GM11168 (cell line): ENCODE results near the gene SLC6A9.

Experiments
- in situ Hi-C: fragments of 300-500 bp; cut with MboI; formaldehyde crosslinking; loops from one replicate; pipeline ENCODE4 v1.12.0; 2022; ENCODE audit warnings: low sequenced_read_pairs; ENCODE audit not compliant: unreplicated experiment

SLC6A9 gene

GRCh38 chr1:43975249-43975961, 55.9 kb downstream of the SLC6A9 start:
- in situ Hi-C loops, result no loop called here

DNA sequence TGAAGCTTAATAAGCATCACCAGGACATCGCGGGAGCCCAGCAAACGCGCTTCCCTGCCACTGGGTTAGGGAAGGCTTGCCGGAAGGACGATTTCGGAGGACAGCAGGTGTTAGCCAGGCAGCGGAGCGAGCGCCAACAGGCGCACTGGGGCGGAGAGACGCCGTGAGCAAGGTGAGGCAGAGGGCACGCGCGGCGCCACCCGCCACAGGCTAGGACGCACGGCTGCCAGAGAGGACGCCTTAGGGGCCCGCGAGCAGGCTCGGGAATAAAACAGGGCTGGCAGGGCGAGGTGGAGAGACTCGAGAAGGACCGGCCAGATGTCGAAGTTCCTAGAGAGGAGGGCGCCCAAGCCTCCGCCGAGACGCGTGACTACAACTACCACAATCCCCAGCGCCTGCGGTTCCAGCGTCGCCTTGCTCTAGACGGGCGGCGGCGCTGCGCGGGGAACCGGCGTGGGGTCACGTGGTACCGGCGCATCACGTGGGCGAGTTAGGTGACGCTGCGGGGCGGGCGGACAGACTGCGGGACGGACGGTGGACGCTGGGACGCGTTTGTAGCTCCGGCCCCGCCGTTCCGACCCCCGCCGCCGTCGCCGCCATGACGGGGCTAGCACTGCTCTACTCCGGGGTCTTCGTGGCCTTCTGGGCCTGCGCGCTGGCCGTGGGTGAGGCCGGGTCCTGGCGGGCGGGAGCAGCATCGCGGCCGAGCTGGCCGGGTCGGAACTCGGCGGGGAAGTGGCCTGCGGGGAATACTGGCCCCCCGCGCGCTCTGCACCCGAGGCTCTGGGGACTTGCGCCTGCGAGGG, 56.6 kb downstream of the SLC6A9 start, which contains the start of gene ATP6V0B:
TSS of gene ATP6V0B (plus strand) at position 518 of the 806 bp plus-strand sequence. CDS start at position 599, 81 bp downstream.
- in situ Hi-C loops, result no loop called here

DNA sequence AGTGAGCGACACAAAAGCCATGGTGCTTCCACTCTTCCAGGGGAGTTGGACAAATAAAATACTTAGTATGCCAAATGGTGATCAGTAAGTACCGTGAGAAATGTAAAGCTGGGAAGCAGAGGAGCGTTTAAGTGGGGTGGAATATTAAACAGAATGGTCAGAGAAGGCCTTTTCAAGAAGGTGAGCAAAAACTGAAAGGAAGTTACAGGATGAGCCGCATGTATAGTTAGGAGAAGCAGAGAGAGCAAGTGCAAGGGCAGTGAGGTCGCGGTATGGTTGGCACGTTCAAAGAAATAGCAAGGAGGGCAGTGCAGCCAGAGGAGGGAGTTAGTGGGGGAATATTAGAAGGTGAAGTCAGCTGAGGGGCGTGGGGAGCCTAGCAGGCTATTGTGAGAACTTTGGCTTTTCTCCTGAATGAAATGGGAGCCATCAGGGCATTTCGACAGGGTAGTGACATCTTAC, 57.2 kb downstream of the SLC6A9 start:
- in situ Hi-C loops, result no loop called here

DNA sequence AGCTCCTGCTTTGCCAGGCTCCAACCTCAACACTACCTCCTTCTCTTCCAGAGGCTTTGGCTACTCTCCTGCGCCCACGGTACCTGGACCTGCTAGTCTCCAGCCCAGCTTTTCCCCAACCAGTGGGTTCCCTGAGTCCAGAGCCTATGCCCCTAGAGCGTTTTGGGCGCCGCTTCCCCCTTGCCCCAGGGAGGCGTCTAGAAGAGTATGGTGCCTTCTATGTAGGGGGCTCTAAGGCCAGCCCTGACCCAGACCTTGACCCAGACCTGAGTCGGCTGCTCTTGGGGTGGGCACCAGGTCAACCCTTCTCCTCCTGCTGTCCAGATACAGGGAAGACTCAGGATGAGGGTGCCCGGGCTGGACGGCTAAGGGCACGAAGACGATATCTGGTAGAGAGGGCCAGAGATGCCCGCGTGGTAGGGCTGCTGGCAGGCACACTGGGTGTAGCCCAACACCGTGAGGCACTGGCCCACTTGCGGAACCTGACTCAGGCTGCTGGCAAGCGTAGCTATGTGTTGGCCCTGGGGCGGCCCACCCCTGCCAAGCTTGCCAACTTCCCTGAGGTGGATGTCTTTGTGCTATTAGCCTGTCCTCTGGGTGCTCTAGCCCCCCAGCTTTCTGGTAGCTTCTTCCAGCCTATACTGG, 59.8 kb downstream of the SLC6A9 start:
- in situ Hi-C loops, result no loop called here

GRCh38 chr1:43970911-43971310, 60.4 kb downstream of the SLC6A9 start:
- in situ Hi-C loops, result no loop called here

DNA sequence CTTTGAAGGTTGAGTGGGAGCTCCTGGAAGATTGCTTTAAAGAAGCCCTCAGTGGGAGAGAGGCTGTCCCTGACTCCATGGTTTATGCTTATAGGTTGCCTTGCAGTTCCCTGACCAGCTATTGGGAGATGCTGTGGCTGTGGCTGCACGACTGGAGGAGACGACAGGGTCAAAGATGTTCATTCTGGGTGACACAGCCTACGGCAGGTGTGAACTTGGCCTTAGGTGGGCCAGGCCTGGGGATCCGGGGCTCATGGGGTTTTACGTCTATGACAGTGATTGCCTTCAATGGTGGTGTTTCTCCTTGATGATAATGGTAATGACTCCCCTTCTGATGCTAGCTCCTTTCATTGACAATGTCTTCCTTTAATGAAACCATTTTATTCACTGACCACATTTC, 60.8 kb downstream of the SLC6A9 start:
- in situ Hi-C loops, result no loop called here

- in situ Hi-C loops, result no loop called here
These were observed 61.4 kb downstream of the SLC6A9 start, which contains the start of gene DPH2 for GRCh38 chr1:43969746-43970466. Gene DPH2 (plus strand): TSS chr1:43970010. CDS start chr1:43970176, 166 bp downstream.

- in situ Hi-C loops, result no loop called here
These were observed 61.9 kb downstream of the SLC6A9 start for GRCh38 chr1:43969416-43969745.

GRCh38 chr1:43968348-43968948, 62.8 kb downstream of the SLC6A9 start:
- in situ Hi-C loops, result no loop called here

DNA sequence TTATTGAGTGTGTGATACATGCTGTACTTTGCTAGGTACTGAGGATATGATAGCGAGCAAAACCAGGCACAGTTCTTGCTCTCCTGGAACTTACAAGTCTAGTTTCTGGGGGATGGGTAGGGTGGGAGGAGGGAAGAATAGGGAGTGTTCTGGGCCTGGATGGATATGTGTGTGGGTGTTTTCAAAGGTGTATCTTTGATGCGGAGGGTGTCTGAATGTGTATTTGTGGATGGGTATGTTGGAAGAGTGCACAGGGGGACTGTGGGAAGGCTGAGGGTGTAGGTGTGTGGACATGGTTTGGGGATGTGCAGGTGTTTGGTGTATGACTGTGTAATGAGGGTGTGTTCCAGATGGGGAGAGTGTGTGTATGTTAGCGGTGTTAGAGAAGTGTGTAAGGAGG, 65.9 kb downstream of the SLC6A9 start:
- in situ Hi-C loops, result no loop called here

DNA sequence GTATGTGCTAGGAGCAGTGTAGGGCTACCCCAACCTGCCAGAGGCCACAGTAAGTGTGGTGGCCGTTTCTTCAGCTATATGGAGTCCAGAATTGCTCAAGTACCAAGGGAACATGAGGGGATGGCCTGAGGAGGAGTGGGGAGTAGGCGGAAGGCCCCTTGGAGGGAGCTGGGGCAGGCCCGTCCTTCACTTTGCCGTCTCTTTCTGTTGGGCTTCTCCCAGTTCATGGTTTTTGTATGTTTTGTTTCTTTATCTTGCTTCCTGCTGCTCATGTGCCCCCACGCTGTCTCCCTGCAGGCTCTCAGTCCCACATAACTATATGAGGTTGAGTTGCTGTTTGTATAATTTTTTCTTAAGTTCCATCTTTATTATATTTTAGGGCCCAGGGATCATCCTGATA, 67.4 kb downstream of the SLC6A9 start:
- in situ Hi-C loops, result no loop called here

- in situ Hi-C loops, result no loop called here
These were observed 68.3 kb downstream of the SLC6A9 start for GRCh38 chr1:43963006-43963405.

DNA sequence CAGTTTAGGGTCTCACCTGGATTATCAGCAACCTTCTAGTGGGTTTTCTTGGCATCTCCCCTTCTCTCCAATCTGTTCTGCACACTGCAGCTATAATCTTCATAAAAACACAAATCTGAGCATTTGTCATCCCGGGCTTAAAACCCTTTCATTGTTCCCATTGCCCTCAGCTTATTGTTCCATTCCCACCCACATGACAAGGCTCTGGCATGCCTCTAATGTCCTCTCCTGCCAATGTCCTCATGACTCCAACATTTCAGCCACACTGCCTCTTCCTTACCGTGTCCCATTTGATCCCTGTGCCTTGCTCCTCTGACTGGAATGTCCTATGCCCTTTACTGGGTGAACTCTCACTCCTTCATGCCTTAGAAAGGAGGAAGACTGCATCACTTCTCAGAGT, 68.9 kb downstream of the SLC6A9 start:
- in situ Hi-C loops, result no loop called here

GRCh38 chr1:43961692-43962091, 69.6 kb downstream of the SLC6A9 start:
- in situ Hi-C loops, result no loop called here

DNA sequence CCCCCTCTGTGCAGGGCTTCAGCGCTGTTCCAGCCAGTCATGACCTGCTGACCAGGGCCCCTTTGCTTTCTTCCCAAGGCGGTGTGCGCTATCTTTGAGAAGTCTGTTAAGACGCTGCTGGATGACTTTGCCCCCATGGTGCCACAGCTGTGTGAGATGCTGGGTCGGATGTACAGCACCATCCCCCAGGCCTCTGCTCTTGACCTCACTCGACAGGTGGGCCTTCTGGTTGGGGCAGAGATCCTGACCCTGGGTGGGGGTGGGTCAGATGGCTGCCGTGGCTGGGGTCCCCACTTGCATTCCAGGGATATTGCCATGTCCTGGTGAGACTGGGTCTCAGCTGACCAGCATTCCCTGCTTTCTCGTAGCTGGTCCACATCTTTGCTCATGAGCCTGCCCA, 70.5 kb downstream of the SLC6A9 start:
- in situ Hi-C loops, result no loop called here

DNA sequence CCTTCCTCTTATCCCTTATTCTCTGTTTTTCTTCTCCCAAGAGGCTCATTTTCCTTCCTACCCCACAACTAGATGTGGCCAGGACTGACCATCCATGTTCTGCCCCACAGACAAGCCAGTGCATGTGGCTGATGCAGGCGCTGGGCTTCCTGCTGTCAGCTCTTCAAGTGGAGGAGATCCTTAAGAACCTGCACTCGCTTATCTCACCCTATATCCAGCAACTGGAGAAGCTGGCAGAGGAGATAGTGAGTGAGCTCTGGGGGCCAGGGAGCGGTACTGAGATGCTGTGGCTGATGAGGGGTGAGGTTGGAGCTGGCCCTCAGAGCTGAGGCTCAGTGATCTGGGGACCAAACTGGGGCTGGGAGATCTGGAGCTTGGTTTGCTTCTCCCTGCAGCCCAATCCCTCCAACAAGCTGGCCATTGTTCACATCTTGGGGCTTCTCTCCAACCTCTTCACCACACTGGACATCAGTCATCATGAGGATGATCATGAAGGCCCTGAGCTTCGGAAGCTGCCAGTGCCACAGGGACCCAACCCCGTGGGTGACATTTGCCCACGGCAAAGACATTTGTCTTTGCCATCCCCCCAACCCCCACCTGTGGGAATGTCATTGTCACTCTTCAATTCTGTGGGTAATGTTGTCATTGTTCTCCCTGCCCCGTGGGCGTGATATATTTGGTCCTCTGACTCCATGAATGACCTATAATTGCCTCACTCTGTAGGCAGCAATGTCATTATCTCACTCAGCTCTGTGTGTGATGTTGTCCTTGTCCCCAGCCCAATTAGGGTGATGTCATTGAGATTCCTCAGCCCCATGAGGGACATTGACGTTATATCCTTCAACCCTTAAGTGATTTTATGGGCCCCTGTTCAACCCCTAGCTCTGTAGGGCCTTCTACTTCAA, 72.7 kb downstream of the SLC6A9 start:
- in situ Hi-C loops, result no loop called here

DNA sequence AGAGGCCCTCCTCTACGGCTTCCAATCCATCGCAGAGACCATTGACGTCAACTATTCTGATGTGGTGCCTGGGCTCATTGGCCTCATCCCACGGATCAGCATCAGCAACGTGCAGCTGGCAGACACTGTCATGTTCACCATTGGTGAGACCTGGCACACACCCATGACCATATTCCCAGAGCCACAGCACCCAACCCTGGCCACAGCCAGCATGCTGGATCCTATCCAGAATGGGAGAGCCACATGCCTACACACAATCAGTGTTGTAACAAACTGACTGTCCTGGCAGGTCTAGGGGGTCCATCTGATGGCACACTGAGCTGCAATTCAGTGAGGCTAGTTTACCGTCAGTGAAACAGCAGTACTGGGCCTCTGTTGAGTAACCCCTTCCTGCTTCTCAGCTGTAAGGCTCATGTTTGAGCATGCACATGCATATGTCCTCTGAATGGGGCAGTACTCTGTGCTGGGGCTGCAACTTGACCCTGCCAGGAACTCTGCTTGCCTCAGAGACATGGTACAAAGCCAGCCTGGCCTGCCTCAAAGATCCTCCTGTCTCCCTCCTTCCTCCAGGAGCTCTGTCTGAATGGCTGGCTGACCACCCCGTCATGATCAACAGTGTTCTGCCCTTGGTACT, 73.7 kb downstream of the SLC6A9 start:
- in situ Hi-C loops, result no loop called here

- in situ Hi-C loops, result no loop called here
These were observed 75.0 kb downstream of the SLC6A9 start for GRCh38 chr1:43956234-43956633.

DNA sequence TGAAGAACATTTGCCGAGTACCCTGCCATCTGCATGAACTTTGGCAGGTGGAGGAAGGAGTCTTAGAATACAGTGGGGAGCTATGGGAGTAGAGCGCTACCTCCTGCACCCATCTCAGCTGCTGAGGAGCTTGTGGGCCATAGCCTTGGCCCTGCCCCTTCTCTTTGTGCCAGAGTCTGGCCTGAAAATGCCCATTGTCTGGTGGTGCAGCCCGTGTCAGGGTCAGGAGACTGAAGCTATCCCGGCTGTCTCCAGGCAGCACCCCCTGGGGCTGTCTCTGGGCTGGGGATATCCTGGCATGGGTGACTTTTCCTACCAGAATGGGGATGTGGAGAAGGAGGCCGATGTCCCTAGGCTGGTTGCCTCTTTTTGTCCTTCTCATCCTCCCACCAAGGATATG, 77.2 kb downstream of the SLC6A9 start:
- in situ Hi-C loops, result no loop called here
